Activated CD4-positive, alpha-beta memory T cell treated with anti-CD3 and anti-CD28 coated beads for 36 hours (primary cell): ENCODE data around the gene RNPEPL1. TPM values are rescaled to one million over a fixed set of nuclear protein-coding genes. Genes with fewer than 3 reads are reported as not detected.

Source experiments
- CTCF ChIA-PET: fragments of 350-600 bp; sonication (Branson Sonifier 250); formaldehyde crosslinking; loops from one replicate; lab custom pipeline; 2021; ENCODE audit warnings: antibody characterized with exemption, inconsistent platforms; lab: Charles Lee
- POLR2A ChIA-PET: fragments of 350-600 bp; sonication (Branson Sonifier 250); formaldehyde crosslinking; loops from one replicate; lab custom pipeline; 2021; ENCODE audit warnings: antibody characterized with exemption; lab: Charles Lee
- DNase-seq: peaks from one replicate; pipeline ENCODE4 v3.0.0-alpha.2; 2020
- H3K27ac Mint-ChIP-seq: one replicate; pipeline ENCODE4 v1.8.0; 2021; ENCODE audit warnings: mixed read lengths
- H3K27me3 Mint-ChIP-seq: one replicate; pipeline ENCODE4 v1.8.0; 2021; ENCODE audit warnings: mixed read lengths
- H3K36me3 Mint-ChIP-seq: one replicate; pipeline ENCODE4 v1.8.0; 2021; ENCODE audit warnings: mixed read lengths
- H3K4me1 Mint-ChIP-seq: one replicate; pipeline ENCODE4 v1.8.0; 2021; ENCODE audit warnings: low read depth, mixed read lengths
- H3K4me3 Mint-ChIP-seq: one replicate; pipeline ENCODE4 v1.8.0; 2021; ENCODE audit warnings: mild to moderate bottlenecking, mixed read lengths
- H3K9me3 Mint-ChIP-seq: one replicate; pipeline ENCODE4 v1.8.0; 2021; ENCODE audit warnings: mixed read lengths
- intact Hi-C: fragments of 100-400 bp; cut with micrococcal nuclease; formaldehyde crosslinking; loops from one replicate; pipeline ENCODE4 v1.15.1; 2023
- total RNA-seq, 2 experiments: library from RNA; stranded (reverse); gene quantifications; one replicate each; pipeline ENCODE4 v1.2.3, GENCODE V29; 2021

Gene RNPEPL1
- total RNA-seq, 2 experiments from 2014 or later, result 55.2 to 56.0 TPM

GRCh38 chr2:240626531-240627300, 58.4 kb downstream of the RNPEPL1 start:
- CTCF ChIA-PET, result no interaction called here
- intact Hi-C loops, result loop anchor here (5.0 kb wide), 1 partner anchor 39 kb away; the partner anchor contains the start of gene CAPN10
- Mint-ChIP-seq H3K36me3 (no peaks in the 10 kb centered on the region), H3K9me3 (no peaks in the 10 kb centered on the region), H3K27me3 (no peaks in the 10 kb centered on the region), H3K27ac (peak overlapping the region; percentile 69), H3K4me1 (peaks cover 37% of the 10 kb centered on the region), H3K4me3 (peak overlapping the region; percentile 23)
- POLR2A ChIA-PET, result interaction anchor here (1.3 kb wide), 1 partner anchor 29 kb away, joined by 3 read pairs; no protein-coding TSS in a partner anchor
- peak; percentile 66 for DNase-seq

- no peak for DNase-seq
- CTCF ChIA-PET, result interaction anchor here (1.1 kb wide), 1 partner anchor 62 kb away, joined by 3 read pairs; no protein-coding TSS in a partner anchor
- H3K4me1 Mint-ChIP-seq, result peaks cover 29% of the 10 kb centered on the region
- no peaks in the 10 kb centered on the region for H3K27me3 Mint-ChIP-seq
- POLR2A ChIA-PET, result interaction anchor here (1.3 kb wide), 1 partner anchor 28 kb away, joined by 3 read pairs; no protein-coding TSS in a partner anchor
- H3K36me3 Mint-ChIP-seq, result no peaks in the 10 kb centered on the region
- peaks cover 3% of the 10 kb centered on the region for H3K9me3 Mint-ChIP-seq
- no peak overlapping the region for H3K27ac Mint-ChIP-seq
- no peak overlapping the region for H3K4me3 Mint-ChIP-seq
- intact Hi-C loops, result loop anchor here (5.0 kb wide), 1 partner anchor 41 kb away; the partner anchor contains the start of gene CAPN10
Observed at GRCh38 chr2:240627736-240628506, 59.6 kb downstream of the RNPEPL1 start.

- Mint-ChIP-seq H3K4me3 (no peak overlapping the region), H3K27ac (no peak overlapping the region), H3K27me3 (no peaks in the 10 kb centered on the region), H3K36me3 (no peaks in the 10 kb centered on the region), H3K9me3 (peaks cover 8% of the 10 kb centered on the region), H3K4me1 (peaks cover 27% of the 10 kb centered on the region)
- DNase-seq, result no peak
- ChIA-PET POLR2A (no interaction called here), CTCF (no interaction called here)
- intact Hi-C loops, result loop anchor here (5.0 kb wide), 1 partner anchor 41 kb away; the partner anchor contains the start of gene CAPN10
Observed at GRCh38 chr2:240628507-240628807, 60.2 kb downstream of the RNPEPL1 start.

- ChIA-PET POLR2A (no interaction called here), CTCF (no interaction called here)
- H3K36me3 Mint-ChIP-seq, result no peaks in the 10 kb centered on the region
- H3K4me3 Mint-ChIP-seq, result no peak overlapping the region
- H3K27me3 Mint-ChIP-seq, result no peaks in the 10 kb centered on the region
- H3K27ac Mint-ChIP-seq, result no peak overlapping the region
- intact Hi-C loops, result loop anchor here (5.0 kb wide), 1 partner anchor 42 kb away; the partner anchor contains the start of gene CAPN10
- DNase-seq, result no peak
- peaks cover 27% of the 10 kb centered on the region for H3K4me1 Mint-ChIP-seq
- H3K9me3 Mint-ChIP-seq, result peaks cover 14% of the 10 kb centered on the region
Observed at GRCh38 chr2:240628808-240629618, 60.7 kb downstream of the RNPEPL1 start.

- Mint-ChIP-seq H3K9me3 (peaks cover 17% of the 10 kb centered on the region), H3K27ac (no peak overlapping the region), H3K36me3 (no peaks in the 10 kb centered on the region), H3K4me3 (no peak overlapping the region), H3K27me3 (no peaks in the 10 kb centered on the region), H3K4me1 (peaks cover 22% of the 10 kb centered on the region)
- no peak for DNase-seq
- CTCF ChIA-PET, result no interaction called here
- POLR2A ChIA-PET, result no interaction called here
- intact Hi-C loops, result loop anchor here (5.0 kb wide), 1 partner anchor 42 kb away; the partner anchor contains the start of gene CAPN10
Observed at GRCh38 chr2:240629619-240629967, 61.3 kb downstream of the RNPEPL1 start.

- intact Hi-C loops, result loop anchor here (5.0 kb wide), 1 partner anchor 43 kb away; the partner anchor contains the start of gene CAPN10
- CTCF ChIA-PET, result no interaction called here
- Mint-ChIP-seq H3K4me1 (peaks cover 16% of the 10 kb centered on the region), H3K4me3 (no peak overlapping the region), H3K9me3 (peaks cover 20% of the 10 kb centered on the region), H3K27me3 (no peaks in the 10 kb centered on the region), H3K27ac (no peak overlapping the region), H3K36me3 (no peaks in the 10 kb centered on the region)
- POLR2A ChIA-PET, result no interaction called here
- DNase-seq, result peak; percentile 5
Observed at GRCh38 chr2:240629968-240630770, 61.9 kb downstream of the RNPEPL1 start.

Other genes starting within 250 kb of the RNPEPL1 start
- 1 to 10 TPM; 4.7 to 4.9 TPM for gene GPC1, start 132.8 kb upstream of the RNPEPL1 start, total RNA-seq
- gene ANKMY1, start 10.5 kb upstream of the RNPEPL1 start, total RNA-seq, result 10 to 100 TPM; 18.4 to 19.1 TPM
- gene DUSP28, start 8.1 kb upstream of the RNPEPL1 start, total RNA-seq, result 1 to 10 TPM; 4.1 to 4.2 TPM
- 10 to 100 TPM; 32.6 to 33.9 TPM for gene CAPN10, start 18.2 kb downstream of the RNPEPL1 start, total RNA-seq
- gene GPR35, start 57.0 kb downstream of the RNPEPL1 start, total RNA-seq, result 1 to 10 TPM; 3.4 to 4.7 TPM
- gene AQP12B, start 114.4 kb downstream of the RNPEPL1 start, total RNA-seq, result not detected
- not detected for gene AQP12A, start 123.4 kb downstream of the RNPEPL1 start, total RNA-seq